ENCODE results near the gene FAM83D. TPM values are rescaled to one million over a fixed set of nuclear protein-coding genes. Genes with fewer than 3 reads are reported as not detected.

The FAM83D gene
- total and polyA plus RNA-seq, 2 experiments from 2014 or later = 33.3 to 91.3 TPM

DNA sequence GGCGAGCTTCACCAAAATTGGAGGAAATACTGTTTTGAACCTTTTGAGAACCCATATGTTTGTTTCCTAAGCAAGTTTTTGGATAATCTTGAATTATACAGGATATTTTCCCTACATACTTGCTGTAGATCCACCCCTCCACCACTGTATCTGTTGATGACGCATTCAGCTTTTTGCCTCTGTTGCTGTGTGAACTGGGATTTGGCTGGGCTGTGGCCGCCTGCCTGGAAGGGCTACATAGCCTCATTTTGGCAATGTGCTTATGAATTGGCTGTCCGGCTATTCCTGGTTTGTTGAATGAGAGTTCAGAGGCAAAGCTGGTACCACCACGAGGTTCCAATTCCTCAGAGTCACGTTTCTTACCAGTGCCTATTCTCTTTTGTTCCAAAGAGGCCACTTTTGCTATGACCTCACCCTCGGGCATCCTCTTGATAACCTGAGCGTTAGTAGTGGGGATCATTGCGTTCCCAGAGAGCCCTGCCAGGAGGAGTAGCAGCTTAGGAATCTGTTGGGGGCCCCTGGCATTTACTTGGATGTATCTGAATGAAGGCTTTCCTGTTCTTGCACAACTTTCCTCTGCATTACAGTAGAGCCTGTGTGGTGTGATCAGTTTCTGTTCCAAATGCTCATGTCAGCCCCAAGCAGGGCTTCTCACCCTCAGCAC is 6.4 kb downstream of the FAM83D start:
- peaks cover 49% of the 10 kb centered on the region for H3K4me1 Mint-ChIP-seq
- H3K36me3 Mint-ChIP-seq (ENCODE audit: low read depth) = peaks cover 35% of the 10 kb centered on the region
- H2AFZ ChIP-seq = no peak overlapping the region
- H3K4me1 ChIP-seq (ENCODE audit: insufficient read depth) = peaks cover 28% of the 10 kb centered on the region
- H3K9me3 Mint-ChIP-seq = no peaks in the 10 kb centered on the region
- H3K79me2 ChIP-seq (replicated peaks; ENCODE audit: insufficient read depth) = peaks cover 100% of the 10 kb centered on the region
- no peaks in the 10 kb centered on the region; the same call in 1 of the 2 replicates for H3K36me3 ChIP-seq (ENCODE audit: insufficient read depth)
- ATAC-seq (no peak), DNase-seq (ENCODE audit: low spot score) (peak; percentile 23)
- H3K27ac Mint-ChIP-seq = peak overlapping the region; percentile 53; the same call in 1 of the 2 replicates
- no peaks in the 10 kb centered on the region for H3F3A ChIP-seq (replicated peaks; ENCODE audit: low read depth)
- TF ChIP-seq ZNF331 (CRISPR knock-in tag; IDR thresholded peaks at IDR 0.05; ENCODE audit: low read depth) (no peak), CREB1 (CRISPR knock-in tag; IDR thresholded peaks at IDR 0.05; ENCODE audit: low read depth) (no peak), EZH2 (IDR thresholded peaks at IDR 0.05; ENCODE audit: low read depth, unreplicated experiment) (no peak), ZNF114 (CRISPR knock-in tag; IDR thresholded peaks at IDR 0.05) (no peak), JUNB (IDR thresholded peaks at IDR 0.05; ENCODE audit: unreplicated experiment) (no peak), POLR2AphosphoS5 (IDR thresholded peaks at IDR 0.05; ENCODE audit: low read depth) (no peak), NANOG (IDR thresholded peaks at IDR 0.05; ENCODE audit: borderline replicate concordance) (no peak), EZH2phosphoT487 (IDR thresholded peaks at IDR 0.05; ENCODE audit: unreplicated experiment) (no peak)
- TF ChIP-seq, protein P1, sequence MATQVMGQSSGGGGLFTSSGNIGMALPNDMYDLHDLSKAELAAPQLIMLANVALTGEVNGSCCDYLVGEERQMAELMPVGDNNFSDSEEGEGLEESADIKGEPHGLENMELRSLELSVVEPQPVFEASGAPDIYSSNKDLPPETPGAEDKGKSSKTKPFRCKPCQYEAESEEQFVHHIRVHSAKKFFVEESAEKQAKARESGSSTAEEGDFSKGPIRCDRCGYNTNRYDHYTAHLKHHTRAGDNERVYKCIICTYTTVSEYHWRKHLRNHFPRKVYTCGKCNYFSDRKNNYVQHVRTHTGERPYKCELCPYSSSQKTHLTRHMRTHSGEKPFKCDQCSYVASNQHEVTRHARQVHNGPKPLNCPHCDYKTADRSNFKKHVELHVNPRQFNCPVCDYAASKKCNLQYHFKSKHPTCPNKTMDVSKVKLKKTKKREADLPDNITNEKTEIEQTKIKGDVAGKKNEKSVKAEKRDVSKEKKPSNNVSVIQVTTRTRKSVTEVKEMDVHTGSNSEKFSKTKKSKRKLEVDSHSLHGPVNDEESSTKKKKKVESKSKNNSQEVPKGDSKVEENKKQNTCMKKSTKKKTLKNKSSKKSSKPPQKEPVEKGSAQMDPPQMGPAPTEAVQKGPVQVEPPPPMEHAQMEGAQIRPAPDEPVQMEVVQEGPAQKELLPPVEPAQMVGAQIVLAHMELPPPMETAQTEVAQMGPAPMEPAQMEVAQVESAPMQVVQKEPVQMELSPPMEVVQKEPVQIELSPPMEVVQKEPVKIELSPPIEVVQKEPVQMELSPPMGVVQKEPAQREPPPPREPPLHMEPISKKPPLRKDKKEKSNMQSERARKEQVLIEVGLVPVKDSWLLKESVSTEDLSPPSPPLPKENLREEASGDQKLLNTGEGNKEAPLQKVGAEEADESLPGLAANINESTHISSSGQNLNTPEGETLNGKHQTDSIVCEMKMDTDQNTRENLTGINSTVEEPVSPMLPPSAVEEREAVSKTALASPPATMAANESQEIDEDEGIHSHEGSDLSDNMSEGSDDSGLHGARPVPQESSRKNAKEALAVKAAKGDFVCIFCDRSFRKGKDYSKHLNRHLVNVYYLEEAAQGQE (IDR thresholded peaks at IDR 0.05; ENCODE audit: unreplicated experiment) = no peak
- TF ChIP-seq, protein P2, sequence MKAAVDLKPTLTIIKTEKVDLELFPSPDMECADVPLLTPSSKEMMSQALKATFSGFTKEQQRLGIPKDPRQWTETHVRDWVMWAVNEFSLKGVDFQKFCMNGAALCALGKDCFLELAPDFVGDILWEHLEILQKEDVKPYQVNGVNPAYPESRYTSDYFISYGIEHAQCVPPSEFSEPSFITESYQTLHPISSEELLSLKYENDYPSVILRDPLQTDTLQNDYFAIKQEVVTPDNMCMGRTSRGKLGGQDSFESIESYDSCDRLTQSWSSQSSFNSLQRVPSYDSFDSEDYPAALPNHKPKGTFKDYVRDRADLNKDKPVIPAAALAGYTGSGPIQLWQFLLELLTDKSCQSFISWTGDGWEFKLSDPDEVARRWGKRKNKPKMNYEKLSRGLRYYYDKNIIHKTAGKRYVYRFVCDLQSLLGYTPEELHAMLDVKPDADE (IDR thresholded peaks at IDR 0.05) = no peak
- H3K9me2 ChIP-seq (ENCODE audit: insufficient read depth) = no peaks in the 10 kb centered on the region
- no peak overlapping the region for H3K4me3 ChIP-seq
- H4K20me1 ChIP-seq (replicated peaks; ENCODE audit: insufficient read depth) = peaks cover 89% of the 10 kb centered on the region
- peak overlapping the region; percentile 48; the same call in 1 of the 2 replicates for H3K27ac ChIP-seq (ENCODE audit: low read depth)
- H3K4me3 Mint-ChIP-seq = peak overlapping the region; percentile 15; the same call in 2 of the 3 replicates
- H3K27me3 Mint-ChIP-seq (ENCODE audit: insufficient read depth, low read depth, poor library complexity) = peaks cover 14% of the 10 kb centered on the region
- no peaks in the 10 kb centered on the region for H3K27me3 ChIP-seq (ENCODE audit: insufficient read depth)
- H3K4me2 ChIP-seq = peak overlapping the region; percentile 43; the same call in 1 of the 2 replicates

DNA sequence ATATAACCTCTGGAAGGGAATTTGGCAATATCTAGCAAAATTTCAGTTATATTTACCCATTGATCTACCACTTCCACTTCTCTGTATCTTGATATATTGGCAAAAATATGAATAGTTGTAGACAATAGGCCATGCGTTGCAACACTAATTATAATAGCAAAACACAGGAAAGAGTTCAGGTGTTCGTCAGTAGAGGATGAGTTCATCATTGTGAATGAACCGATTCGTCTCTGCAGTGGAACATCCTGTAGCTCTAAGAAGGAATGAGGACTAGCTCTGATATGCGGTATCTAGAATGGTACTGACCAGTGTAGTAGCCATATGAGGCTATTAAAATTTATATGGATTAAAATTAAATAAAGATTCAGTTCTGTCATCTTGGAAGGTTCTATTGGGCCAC is 8.3 kb downstream of the FAM83D start:
- Histone ChIP-seq H3K36me3 (ENCODE audit: insufficient read depth) (peaks cover 11% of the 10 kb centered on the region), H3K27me3 (ENCODE audit: insufficient read depth) (no peaks in the 10 kb centered on the region), H3K9me2 (ENCODE audit: insufficient read depth) (no peaks in the 10 kb centered on the region), H2AFZ (no peak overlapping the region), H3K4me2 (no peak overlapping the region), H3K27ac (ENCODE audit: low read depth) (no peak overlapping the region), H3K4me1 (ENCODE audit: insufficient read depth) (peaks cover 13% of the 10 kb centered on the region; the same call in 1 of the 2 replicates), H4K20me1 (replicated peaks; ENCODE audit: insufficient read depth) (peaks cover 86% of the 10 kb centered on the region), H3K79me2 (replicated peaks; ENCODE audit: insufficient read depth) (peaks cover 100% of the 10 kb centered on the region), H3K4me3 (no peak overlapping the region), H3F3A (replicated peaks; ENCODE audit: low read depth) (no peaks in the 10 kb centered on the region)
- no peak overlapping the region for H3K4me3 Mint-ChIP-seq
- peaks cover 5% of the 10 kb centered on the region for H3K27me3 Mint-ChIP-seq (ENCODE audit: insufficient read depth, low read depth, poor library complexity)
- no peak for DNase-seq (ENCODE audit: low spot score)
- no peaks in the 10 kb centered on the region for H3K9me3 Mint-ChIP-seq
- no peak overlapping the region for H3K27ac Mint-ChIP-seq
- ATAC-seq = no peak
- peaks cover 36% of the 10 kb centered on the region for H3K36me3 Mint-ChIP-seq (ENCODE audit: low read depth)
- H3K4me1 Mint-ChIP-seq = peaks cover 44% of the 10 kb centered on the region
- TF ChIP-seq EZH2phosphoT487 (IDR thresholded peaks at IDR 0.05; ENCODE audit: unreplicated experiment) (no peak), EZH2 (IDR thresholded peaks at IDR 0.05; ENCODE audit: low read depth, unreplicated experiment) (no peak)
- TF ChIP-seq, protein P1 (IDR thresholded peaks at IDR 0.05; ENCODE audit: unreplicated experiment) = no peak

Measured in GM23338 (cell line).